ENCODE data around the gene DYRK1A. TPM values are rescaled to one million over a fixed set of nuclear protein-coding genes. Genes with fewer than 3 reads are reported as not detected.
"Not testable (repeated sequence)": the region's sequence is repeated elsewhere in the genome, so short reads cannot be mapped to it uniquely, and the experiment has no call there.

DYRK1A gene
- total RNA-seq, 1 donor from 2014 or later, result 83.5 TPM

DNA sequence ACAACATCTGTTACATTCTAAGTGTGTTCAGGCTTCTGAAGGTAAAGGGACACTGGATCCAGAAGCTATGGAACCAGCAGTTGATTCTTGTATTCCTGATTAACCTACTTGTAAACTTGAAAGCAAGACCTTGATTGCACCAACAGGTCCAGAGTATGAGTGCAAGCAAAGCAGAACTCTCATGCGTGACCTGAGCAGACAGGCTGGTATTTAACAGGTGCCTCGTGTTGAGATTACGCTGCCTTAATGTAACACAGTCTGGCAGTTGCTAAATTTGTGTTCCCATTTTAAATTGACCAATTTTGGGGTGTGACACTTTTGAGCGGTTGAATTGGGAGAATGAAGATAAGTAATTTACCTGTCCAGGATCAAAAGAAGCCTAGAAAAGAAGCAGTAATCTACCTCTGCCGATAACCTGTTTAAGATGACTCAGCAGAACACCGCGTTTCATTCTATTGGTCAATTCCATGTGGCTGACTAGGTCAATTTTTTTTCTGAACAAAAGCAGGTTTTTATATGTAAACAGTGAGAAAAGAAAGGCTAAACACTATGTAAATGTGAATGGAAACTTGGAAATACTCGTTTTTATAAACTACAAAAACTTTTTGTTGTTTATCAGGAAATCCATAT lies 147.6 kb downstream of the DYRK1A start:
- H3K36me3 Mint-ChIP-seq (ENCODE audit: insufficient read depth), result peaks cover 50% of the 10 kb centered on the region
- peaks cover 7% of the 10 kb centered on the region for H3K4me1 Mint-ChIP-seq (ENCODE audit: low read depth)
- no peak overlapping the region for H3K4me3 Mint-ChIP-seq (ENCODE audit: low read depth)
- no peaks in the 10 kb centered on the region for H3K9me3 Mint-ChIP-seq (ENCODE audit: low read depth)
- no peaks in the 10 kb centered on the region for H3K27me3 Mint-ChIP-seq
- TF ChIP-seq, protein P1, sequence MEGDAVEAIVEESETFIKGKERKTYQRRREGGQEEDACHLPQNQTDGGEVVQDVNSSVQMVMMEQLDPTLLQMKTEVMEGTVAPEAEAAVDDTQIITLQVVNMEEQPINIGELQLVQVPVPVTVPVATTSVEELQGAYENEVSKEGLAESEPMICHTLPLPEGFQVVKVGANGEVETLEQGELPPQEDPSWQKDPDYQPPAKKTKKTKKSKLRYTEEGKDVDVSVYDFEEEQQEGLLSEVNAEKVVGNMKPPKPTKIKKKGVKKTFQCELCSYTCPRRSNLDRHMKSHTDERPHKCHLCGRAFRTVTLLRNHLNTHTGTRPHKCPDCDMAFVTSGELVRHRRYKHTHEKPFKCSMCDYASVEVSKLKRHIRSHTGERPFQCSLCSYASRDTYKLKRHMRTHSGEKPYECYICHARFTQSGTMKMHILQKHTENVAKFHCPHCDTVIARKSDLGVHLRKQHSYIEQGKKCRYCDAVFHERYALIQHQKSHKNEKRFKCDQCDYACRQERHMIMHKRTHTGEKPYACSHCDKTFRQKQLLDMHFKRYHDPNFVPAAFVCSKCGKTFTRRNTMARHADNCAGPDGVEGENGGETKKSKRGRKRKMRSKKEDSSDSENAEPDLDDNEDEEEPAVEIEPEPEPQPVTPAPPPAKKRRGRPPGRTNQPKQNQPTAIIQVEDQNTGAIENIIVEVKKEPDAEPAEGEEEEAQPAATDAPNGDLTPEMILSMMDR (IDR thresholded peaks at IDR 0.05; ENCODE audit: unreplicated experiment), result no peak
- DNase-seq (ENCODE audit: low spot score, unreplicated experiment), result no peak
- peak overlapping the region; percentile 89 for H3K27ac Mint-ChIP-seq

DNA sequence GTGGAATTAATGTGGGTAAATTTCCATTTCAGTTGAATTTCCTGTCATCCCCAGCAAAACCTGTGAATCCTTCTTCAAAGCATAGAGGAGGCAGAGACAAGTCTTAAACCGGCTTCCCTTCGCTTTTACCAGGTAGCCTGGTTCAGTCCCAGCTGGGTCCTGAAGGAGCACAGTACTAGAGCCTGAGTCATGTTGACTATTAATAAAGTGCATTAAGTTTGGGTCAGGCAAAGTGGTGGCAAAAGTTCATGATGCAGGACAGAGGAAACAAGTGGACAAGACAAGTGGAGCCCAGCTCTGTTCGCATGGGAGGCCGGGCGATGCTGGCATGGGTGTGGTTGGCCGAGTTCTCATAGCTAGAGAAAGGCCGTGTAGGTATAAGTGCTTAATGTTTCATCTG lies 150.4 kb downstream of the DYRK1A start:
- H3K9me3 Mint-ChIP-seq (ENCODE audit: low read depth), result no peaks in the 10 kb centered on the region
- H3K27me3 Mint-ChIP-seq, result no peaks in the 10 kb centered on the region
- DNase-seq (ENCODE audit: low spot score, unreplicated experiment), result no peak
- TF ChIP-seq, protein P1 (IDR thresholded peaks at IDR 0.05; ENCODE audit: unreplicated experiment), result no peak
- H3K36me3 Mint-ChIP-seq (ENCODE audit: insufficient read depth), result peaks cover 37% of the 10 kb centered on the region
- H3K4me1 Mint-ChIP-seq (ENCODE audit: low read depth), result peaks cover 7% of the 10 kb centered on the region
- no peak overlapping the region for H3K4me3 Mint-ChIP-seq (ENCODE audit: low read depth)
- H3K27ac Mint-ChIP-seq, result peak overlapping the region; percentile 73

DNA sequence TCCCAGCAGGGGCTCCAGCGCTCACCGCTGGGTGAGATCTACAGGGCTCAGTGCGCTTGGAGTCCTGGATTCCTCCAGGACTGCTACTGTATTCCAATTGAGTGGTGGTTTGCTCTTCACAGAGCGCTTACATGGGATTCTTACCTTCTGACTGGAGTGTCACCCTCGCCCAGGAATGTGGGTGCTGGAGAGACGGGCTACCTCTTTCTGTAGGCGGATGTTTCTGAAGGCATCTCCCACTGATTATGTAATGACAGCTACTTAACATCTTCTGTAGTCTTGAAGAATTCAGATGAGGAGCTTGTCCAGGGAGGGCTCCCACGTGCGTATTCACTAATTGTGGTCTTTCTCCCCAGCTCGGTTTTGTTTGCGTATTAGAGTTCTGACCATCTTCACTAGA lies 154.2 kb downstream of the DYRK1A start:
- peaks cover 21% of the 10 kb centered on the region for H3K36me3 Mint-ChIP-seq (ENCODE audit: insufficient read depth)
- H3K27ac Mint-ChIP-seq, result no peak overlapping the region
- no peaks in the 10 kb centered on the region for H3K27me3 Mint-ChIP-seq
- H3K4me1 Mint-ChIP-seq (ENCODE audit: low read depth), result no peaks in the 10 kb centered on the region
- TF ChIP-seq, protein P1 (IDR thresholded peaks at IDR 0.05; ENCODE audit: unreplicated experiment), result no peak
- no peak for DNase-seq (ENCODE audit: low spot score, unreplicated experiment)
- no peak overlapping the region for H3K4me3 Mint-ChIP-seq (ENCODE audit: low read depth)
- H3K9me3 Mint-ChIP-seq (ENCODE audit: low read depth), result no peaks in the 10 kb centered on the region

GRCh38 chr21:37521658-37522057 lies 155.1 kb downstream of the DYRK1A start:
- Mint-ChIP-seq H3K4me3 (ENCODE audit: low read depth) (no peak overlapping the region), H3K27ac (peak overlapping the region; percentile 35), H3K27me3 (no peaks in the 10 kb centered on the region), H3K9me3 (ENCODE audit: low read depth) (no peaks in the 10 kb centered on the region), H3K4me1 (ENCODE audit: low read depth) (no peaks in the 10 kb centered on the region), H3K36me3 (ENCODE audit: insufficient read depth) (peaks cover 18% of the 10 kb centered on the region)
- TF ChIP-seq, protein P1 (IDR thresholded peaks at IDR 0.05; ENCODE audit: unreplicated experiment), result no peak
- DNase-seq (ENCODE audit: low spot score, unreplicated experiment), result no peak

DNA sequence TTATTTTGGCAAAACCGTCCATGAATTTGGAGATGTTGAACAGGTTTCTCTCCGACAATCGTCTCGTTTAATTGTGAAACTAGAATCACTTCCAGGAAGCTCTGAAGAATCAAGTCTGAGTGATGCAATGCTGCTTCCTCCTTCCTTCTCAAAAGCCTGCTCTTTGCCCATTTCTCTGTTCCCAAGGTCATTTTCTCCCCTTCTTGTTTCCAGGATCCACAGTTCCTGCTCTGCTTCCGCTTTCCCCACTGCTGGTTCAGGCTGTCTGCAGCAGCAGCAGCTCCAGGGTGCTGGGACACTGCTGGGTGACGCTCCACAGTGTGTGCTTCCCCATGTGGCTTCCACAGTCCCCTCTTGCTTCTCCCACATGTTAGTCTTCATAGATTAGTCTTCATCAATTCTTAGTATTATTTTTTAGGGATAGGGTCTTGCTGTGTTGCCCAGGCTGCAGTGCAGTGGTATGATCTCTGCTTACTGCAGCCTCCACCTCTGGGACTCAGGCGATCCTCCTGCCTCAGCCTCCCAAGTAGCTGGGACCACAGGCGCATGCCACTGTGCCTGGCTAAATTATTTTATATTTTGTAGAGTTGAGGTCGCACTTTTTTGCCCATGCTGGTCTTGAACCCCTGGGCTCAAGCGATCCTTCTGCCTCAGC lies 156.2 kb downstream of the DYRK1A start:
- H3K27me3 Mint-ChIP-seq, result no peaks in the 10 kb centered on the region
- TF ChIP-seq, protein P1 (IDR thresholded peaks at IDR 0.05; ENCODE audit: unreplicated experiment), result no peak
- DNase-seq (ENCODE audit: low spot score, unreplicated experiment), result no peak
- H3K4me3 Mint-ChIP-seq (ENCODE audit: low read depth), result no peak overlapping the region
- peaks cover 10% of the 10 kb centered on the region for H3K36me3 Mint-ChIP-seq (ENCODE audit: insufficient read depth)
- no peak overlapping the region for H3K27ac Mint-ChIP-seq
- H3K9me3 Mint-ChIP-seq (ENCODE audit: low read depth), result no peaks in the 10 kb centered on the region
- no peaks in the 10 kb centered on the region for H3K4me1 Mint-ChIP-seq (ENCODE audit: low read depth)

- not testable (repeated sequence) for H3K27me3 Mint-ChIP-seq; H3K4me3 Mint-ChIP-seq (ENCODE audit: low read depth); H3K36me3 Mint-ChIP-seq (ENCODE audit: insufficient read depth); H3K4me1 Mint-ChIP-seq (ENCODE audit: low read depth); H3K9me3 Mint-ChIP-seq (ENCODE audit: low read depth); DNase-seq (ENCODE audit: low spot score, unreplicated experiment)
- H3K27ac Mint-ChIP-seq, result peak overlapping the region; percentile 59
Observed at GRCh38 chr21:37524944-37525343, 158.4 kb downstream of the DYRK1A start.
